Astrocyte (in vitro differentiated cells and primary cell): ENCODE data around the gene CRYBG2. TPM values are rescaled to one million over a fixed set of nuclear protein-coding genes. Genes with fewer than 3 reads are reported as not detected.
A peak's percentile ranks its signal among the peaks of the same experiment; 100 is the strongest.

ENCODE experiments used
- DNase-seq: peaks from one replicate; pipeline ENCODE4 v3.0.0-alpha.2; 2010; ENCODE audit warnings: low read depth
- FAIRE-seq: peaks from 2 replicates; lab custom pipeline; 2011; peaks lifted over from hg19 to GRCh38; lab: Jason Lieb, UNC
- H2AFZ ChIP-seq: 2 replicates; pipeline ENCODE4 v1.6.0; 2012; ENCODE audit warnings: low read depth, low read length, inconsistent platforms
- H3K27ac ChIP-seq: 2 replicates; pipeline ENCODE4 v1.5.1; 2011; ENCODE audit warnings: low read depth, low read length, inconsistent platforms
- H3K27me3 ChIP-seq: 2 replicates; pipeline ENCODE4 v1.6.0; 2011; ENCODE audit warnings: low read length, inconsistent platforms; ENCODE audit not compliant: insufficient read depth
- H3K36me3 ChIP-seq: 2 replicates; pipeline ENCODE4 v1.5.1; 2011; ENCODE audit warnings: low read length, inconsistent platforms; ENCODE audit not compliant: insufficient read depth
- H3K4me1 ChIP-seq: 2 replicates; pipeline ENCODE4 v1.5.1; 2011; ENCODE audit warnings: low read length, inconsistent platforms; ENCODE audit not compliant: insufficient read depth
- H3K4me2 ChIP-seq: 2 replicates; pipeline ENCODE4 v1.6.0; 2012; ENCODE audit warnings: low read length, inconsistent platforms
- H3K4me3 ChIP-seq: 2 replicates; pipeline ENCODE4 v1.5.1; 2011; ENCODE audit warnings: low read depth, mild to moderate bottlenecking, low read length, inconsistent platforms; ENCODE audit not compliant: insufficient read depth
- H3K79me2 ChIP-seq: 2 replicates; pipeline ENCODE4 v1.6.0; 2012; ENCODE audit warnings: mild to moderate bottlenecking, low read length, inconsistent platforms; ENCODE audit not compliant: insufficient read depth
- H3K9ac ChIP-seq: 2 replicates; pipeline ENCODE4 v1.6.0; 2012; ENCODE audit warnings: mild to moderate bottlenecking, low read length, inconsistent platforms
- H3K9me3 ChIP-seq: 2 replicates; pipeline ENCODE4 v1.5.1; 2012; ENCODE audit warnings: low read depth, mild to moderate bottlenecking, low read length, inconsistent platforms; ENCODE audit not compliant: insufficient read depth
- H4K20me1 ChIP-seq: 2 replicates; pipeline ENCODE4 v1.6.0; 2012; ENCODE audit warnings: low read length, inconsistent platforms; ENCODE audit not compliant: insufficient read depth
- H3K27ac Mint-ChIP-seq: one replicate; pipeline ENCODE4 v1.8.0; 2021; ENCODE audit warnings: mild to moderate bottlenecking, mixed read lengths; ENCODE audit not compliant: unreplicated experiment
- H3K27me3 Mint-ChIP-seq: one replicate; pipeline ENCODE4 v1.8.0; 2021; ENCODE audit warnings: low read depth, mixed read lengths; ENCODE audit not compliant: unreplicated experiment
- H3K36me3 Mint-ChIP-seq: one replicate; pipeline ENCODE4 v1.8.0; 2021; ENCODE audit warnings: low read depth, mixed read lengths; ENCODE audit not compliant: unreplicated experiment
- H3K4me1 Mint-ChIP-seq: one replicate; pipeline ENCODE4 v1.8.0; 2021; ENCODE audit warnings: low read depth, mixed read lengths; ENCODE audit not compliant: unreplicated experiment
- H3K4me3 Mint-ChIP-seq: one replicate; pipeline ENCODE4 v1.8.0; 2021; ENCODE audit warnings: mild to moderate bottlenecking, moderate library complexity, mixed read lengths; ENCODE audit not compliant: unreplicated experiment
- H3K9me3 Mint-ChIP-seq: one replicate; pipeline ENCODE4 v1.8.0; 2021; ENCODE audit warnings: mild to moderate bottlenecking, mixed read lengths; ENCODE audit not compliant: unreplicated experiment
- CTCF ChIP-seq: IDR thresholded peaks from 2 replicates; pipeline ENCODE4 v1.5.1; 2011; ENCODE audit warnings: low read depth, mild to moderate bottlenecking, inconsistent platforms, low read length, moderate library complexity; ENCODE audit not compliant: insufficient read depth
- EZH2 ChIP-seq: IDR thresholded peaks from 2 replicates; pipeline ENCODE4 v1.6.1; 2012; ENCODE audit warnings: mild to moderate bottlenecking, low read length, inconsistent platforms; ENCODE audit not compliant: insufficient read depth
- total RNA-seq: library from RNA; stranded (reverse); gene quantifications from 2 replicates; pipeline ENCODE4 v1.2.1, GENCODE V29; 2021

Gene CRYBG2
- total RNA-seq, 1 donor from 2014 or later: 5.3 TPM

- Mint-ChIP-seq H3K4me3 (peak overlapping the region; percentile 34), H3K27me3 (peaks cover 7% of the 10 kb centered on the region), H3K27ac (no peak overlapping the region), H3K36me3 (no peaks in the 10 kb centered on the region), H3K4me1 (peaks cover 16% of the 10 kb centered on the region), H3K9me3 (no peaks in the 10 kb centered on the region)
- H3K36me3 ChIP-seq: no peaks in the 10 kb centered on the region
- peaks cover 7% of the 10 kb centered on the region for H3K79me2 ChIP-seq
- no peak for FAIRE-seq
- H2AFZ ChIP-seq: no peak overlapping the region
- DNase-seq: no peak
- H3K9ac ChIP-seq: no peak overlapping the region
- no peak overlapping the region for H3K4me2 ChIP-seq
- H4K20me1 ChIP-seq: no peaks in the 10 kb centered on the region
- H3K9me3 ChIP-seq: no peaks in the 10 kb centered on the region
- H3K27me3 ChIP-seq: no peaks in the 10 kb centered on the region
- peaks cover 19% of the 10 kb centered on the region for H3K4me1 ChIP-seq
- H3K4me3 ChIP-seq: no peak overlapping the region
- TF ChIP-seq EZH2: no peak
- no peak for TF ChIP-seq CTCF
- H3K27ac ChIP-seq: no peak overlapping the region
Observed at GRCh38 chr1:26307363-26307781, 46.6 kb downstream of the CRYBG2 start.

- Histone ChIP-seq H3K9me3 (no peaks in the 10 kb centered on the region), H3K27me3 (no peaks in the 10 kb centered on the region), H3K4me3 (peak within 1 kb of the TSS; percentile 92), H3K79me2 (peaks cover 7% of the 10 kb centered on the region), H3K4me2 (peak within 1 kb of the TSS; percentile 95), H3K27ac (peak within 1 kb of the TSS; percentile 73), H4K20me1 (no peaks in the 10 kb centered on the region), H3K4me1 (peaks cover 19% of the 10 kb centered on the region), H2AFZ (peak within 1 kb of the TSS; percentile 98), H3K36me3 (no peaks in the 10 kb centered on the region), H3K9ac (peak within 1 kb of the TSS; percentile 90)
- Mint-ChIP-seq H3K27me3 (peaks cover under 1% of the 10 kb centered on the region), H3K27ac (peak within 1 kb of the TSS; percentile 95), H3K9me3 (no peaks in the 10 kb centered on the region), H3K4me3 (peak within 1 kb of the TSS; percentile 98), H3K4me1 (peaks cover 15% of the 10 kb centered on the region), H3K36me3 (no peaks in the 10 kb centered on the region)
- no peak for FAIRE-seq
- TF ChIP-seq CTCF: no peak
- TF ChIP-seq EZH2: no peak
- DNase-seq: peak; percentile 93
Observed at GRCh38 chr1:26306290-26307229, 47.4 kb downstream of the CRYBG2 start, which contains the start of gene UBXN11. Gene UBXN11 (minus strand): TSS chr1:26306636. CDS start chr1:26302883, 3,753 bp downstream.
